Mucosa of descending colon (tissue), 3 donors: ENCODE measurements around the gene DSCAML1. TPM values are rescaled to one million over a fixed set of nuclear protein-coding genes. Genes with fewer than 3 reads are reported as not detected.

Experiments
- ATAC-seq: fragments of 200-7000 bp; cut with Tn5 transposase; one replicate; pipeline ENCODE4 v1.9.1; 2020; ENCODE audit warnings: mild to moderate bottlenecking, moderate library complexity
- DNase-seq, 3 donors: peaks; one replicate each; pipeline ENCODE4 v3.0.0-alpha.2; 2020
- H3K36me3 ChIP-seq: fragments of 200-600 bp; one replicate; pipeline ENCODE4 v1.8.0; 2021; ENCODE audit warnings: low read depth, mild to moderate bottlenecking
- H3K4me1 ChIP-seq: fragments of 200-600 bp; one replicate; pipeline ENCODE4 v1.8.0; 2021; ENCODE audit warnings: low read depth, mild to moderate bottlenecking
- H3K4me3 ChIP-seq: fragments of 200-600 bp; one replicate; pipeline ENCODE4 v1.8.0; 2021; ENCODE audit warnings: mild to moderate bottlenecking
- H3K9me3 ChIP-seq: fragments of 200-600 bp; one replicate; pipeline ENCODE4 v1.8.0; 2021; ENCODE audit warnings: mild to moderate bottlenecking
- intact Hi-C, 2 donors: fragments of 100-400 bp; cut with DNase I in 1 of 2; cut with micrococcal nuclease in 1 of 2; formaldehyde crosslinking; loops; one replicate each; pipeline versions ENCODE4 v1.11.0 to v1.11.1; 2022; cut with DNase I, micrococcal nuclease
- total RNA-seq, 3 donors: library from RNA; stranded (reverse); fragmentation: NEBNext Ultra II Directional in 2 of 3; extraction: Animal tissue kit (Norgen Biotek cat#: 25700) in 2 of 3; gene quantifications; one replicate each; pipeline versions ENCODE4 v1.2.1 to v1.2.4, GENCODE V29; 2021 to 2023
- TF ChIP-seq, protein P1 (sequence below): fragments of 200-600 bp; IDR thresholded peaks from one replicate; pipeline ENCODE4 v1.8.0; 2022; ENCODE audit warnings: antibody characterized with exemption, mild to moderate bottlenecking
- donor health status: DM: no; HTN: no; CAD: no; lungs with moderate emphysema.
- donor health status: DM: no; HTN: no; CAD: no.
- donor health status: DM: no; HTN: yes; CAD: no.

Gene DSCAML1
- total RNA-seq, 3 donors from 2014 or later = 5.0 to 5.5 (median 5.3) TPM

DNA sequence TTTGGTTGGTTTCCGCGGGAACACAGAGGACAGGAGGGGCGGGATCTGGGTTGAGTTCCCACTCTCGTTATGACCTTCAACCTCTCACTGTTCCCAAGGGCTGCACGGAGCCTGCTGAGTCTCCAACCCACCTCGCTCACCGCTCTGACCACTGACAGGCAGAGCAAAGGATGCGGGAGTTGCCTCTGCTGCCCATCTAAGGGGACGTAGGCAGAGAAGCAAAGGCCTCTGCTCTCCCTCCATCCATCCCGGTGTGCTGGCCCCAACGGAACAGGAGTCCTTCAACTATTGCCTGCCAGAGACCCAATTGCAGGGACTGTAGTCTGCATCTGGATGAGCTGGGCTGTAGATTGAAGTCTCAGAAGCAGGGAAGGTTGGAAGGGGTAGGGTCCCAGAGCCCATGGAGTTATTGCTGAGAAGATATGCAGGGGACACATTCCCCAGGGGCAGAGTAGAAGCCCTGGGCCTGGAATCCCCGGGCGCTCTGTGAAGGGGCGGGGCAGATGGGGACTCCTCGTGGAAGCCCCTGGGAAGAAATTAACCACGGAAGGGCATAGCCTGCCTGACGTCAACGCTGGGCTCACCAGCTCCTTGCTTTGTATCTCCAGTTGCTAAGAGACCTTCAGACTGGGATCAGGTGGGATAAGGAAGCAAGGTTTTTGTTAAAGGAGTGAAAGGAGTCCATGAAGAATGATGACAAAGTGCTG, 40.2 kb upstream of the DSCAML1 start:
- TF ChIP-seq, protein P1, sequence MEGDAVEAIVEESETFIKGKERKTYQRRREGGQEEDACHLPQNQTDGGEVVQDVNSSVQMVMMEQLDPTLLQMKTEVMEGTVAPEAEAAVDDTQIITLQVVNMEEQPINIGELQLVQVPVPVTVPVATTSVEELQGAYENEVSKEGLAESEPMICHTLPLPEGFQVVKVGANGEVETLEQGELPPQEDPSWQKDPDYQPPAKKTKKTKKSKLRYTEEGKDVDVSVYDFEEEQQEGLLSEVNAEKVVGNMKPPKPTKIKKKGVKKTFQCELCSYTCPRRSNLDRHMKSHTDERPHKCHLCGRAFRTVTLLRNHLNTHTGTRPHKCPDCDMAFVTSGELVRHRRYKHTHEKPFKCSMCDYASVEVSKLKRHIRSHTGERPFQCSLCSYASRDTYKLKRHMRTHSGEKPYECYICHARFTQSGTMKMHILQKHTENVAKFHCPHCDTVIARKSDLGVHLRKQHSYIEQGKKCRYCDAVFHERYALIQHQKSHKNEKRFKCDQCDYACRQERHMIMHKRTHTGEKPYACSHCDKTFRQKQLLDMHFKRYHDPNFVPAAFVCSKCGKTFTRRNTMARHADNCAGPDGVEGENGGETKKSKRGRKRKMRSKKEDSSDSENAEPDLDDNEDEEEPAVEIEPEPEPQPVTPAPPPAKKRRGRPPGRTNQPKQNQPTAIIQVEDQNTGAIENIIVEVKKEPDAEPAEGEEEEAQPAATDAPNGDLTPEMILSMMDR = no peak

DNA sequence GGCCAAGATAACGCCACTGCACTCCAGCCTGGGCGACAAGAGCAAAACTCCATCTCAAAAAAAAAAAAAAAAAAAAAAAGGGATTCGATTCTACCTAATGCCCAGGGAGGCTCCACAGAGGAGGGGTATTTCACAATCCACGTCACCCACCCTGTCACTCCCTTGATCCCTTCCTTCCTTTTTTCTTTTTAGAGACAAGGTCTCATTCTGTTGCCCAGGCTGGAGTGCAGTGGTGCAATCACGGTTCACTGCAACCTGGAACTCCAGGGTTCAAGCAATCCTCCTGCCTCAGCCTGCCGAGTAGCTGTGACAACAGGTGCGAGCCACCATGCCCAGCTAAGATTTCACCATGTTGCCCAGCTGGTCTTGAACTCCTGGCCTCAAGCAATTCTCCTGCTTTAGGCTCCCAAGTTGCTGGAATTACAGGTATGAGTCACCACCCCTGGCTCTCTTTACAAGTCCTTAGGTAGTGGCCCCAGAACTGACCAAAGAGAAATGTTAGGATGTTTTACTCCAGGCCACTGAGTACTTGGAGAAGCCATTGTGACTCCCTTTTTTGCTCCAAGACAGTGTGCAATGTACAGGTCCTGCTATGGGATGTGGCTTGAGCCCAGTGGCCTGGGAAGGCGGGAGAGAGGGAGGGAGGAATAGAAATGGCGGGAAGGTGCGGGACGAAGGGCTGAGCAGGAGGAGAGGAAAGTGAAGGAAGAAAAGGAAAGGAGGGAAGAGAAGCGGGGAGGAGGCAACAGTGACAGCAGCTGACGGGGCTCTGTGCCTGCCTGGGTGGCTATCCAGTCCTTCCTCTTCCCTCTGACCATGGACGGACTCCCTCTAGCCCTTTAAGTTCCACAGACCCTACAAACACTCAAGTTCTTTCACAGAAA, 39.3 kb upstream of the DSCAML1 start:
- Histone ChIP-seq H3K36me3 (no peaks in the 10 kb centered on the region), H3K4me3 (no peak overlapping the region), H3K4me1 (no peaks in the 10 kb centered on the region), H3K9me3 (no peaks in the 10 kb centered on the region)
- TF ChIP-seq, protein P1 = no peak
- DNase-seq (peak in 2 of 3 donors; percentile 10 to 18), ATAC-seq (no peak)
- intact Hi-C loops = loop anchor here in 1 of 2 donors (10.0 kb wide), 1 partner anchor 218 kb away; no protein-coding TSS in a partner anchor

More for the DNA sequence above, 40.2 kb upstream of the DSCAML1 start:
- H3K4me3 ChIP-seq = no peak overlapping the region
- intact Hi-C loops = loop anchor here in 1 of 2 donors (10.0 kb wide), 1 partner anchor 218 kb away; no protein-coding TSS in a partner anchor
- H3K9me3 ChIP-seq = no peaks in the 10 kb centered on the region
- no peaks in the 10 kb centered on the region for H3K36me3 ChIP-seq
- ATAC-seq (no peak), DNase-seq (peak in 2 of 3 donors; percentile 16 to 35)
- H3K4me1 ChIP-seq = no peaks in the 10 kb centered on the region

DNA sequence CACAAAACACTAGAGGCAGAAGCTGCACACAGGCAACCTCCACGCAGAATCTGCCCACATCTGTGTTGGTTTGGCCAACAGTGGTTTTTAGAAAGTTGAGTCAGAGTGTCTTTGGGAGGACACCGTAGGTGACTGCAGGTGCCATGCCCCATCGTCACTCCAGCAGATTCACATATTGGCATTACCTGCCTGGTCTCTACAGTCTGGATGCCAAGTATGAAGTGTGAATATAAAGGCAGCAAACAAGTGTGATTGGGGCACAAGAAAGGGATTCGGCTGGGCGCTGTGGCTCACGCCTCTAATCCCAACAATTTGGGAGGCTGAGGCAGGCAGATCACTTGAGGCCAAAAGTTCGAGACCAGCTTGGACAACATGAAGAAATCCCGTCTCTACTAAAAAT, 38.6 kb upstream of the DSCAML1 start:
- ATAC-seq (no peak), DNase-seq (peak in 1 of 3 donors; percentile 12)
- TF ChIP-seq, protein P1 = no peak
- Histone ChIP-seq H3K36me3 (no peaks in the 10 kb centered on the region), H3K9me3 (no peaks in the 10 kb centered on the region), H3K4me3 (no peak overlapping the region), H3K4me1 (no peaks in the 10 kb centered on the region)
- intact Hi-C loops = loop anchor here in 1 of 2 donors (10.0 kb wide), 1 partner anchor 219 kb away; no protein-coding TSS in a partner anchor

DNA sequence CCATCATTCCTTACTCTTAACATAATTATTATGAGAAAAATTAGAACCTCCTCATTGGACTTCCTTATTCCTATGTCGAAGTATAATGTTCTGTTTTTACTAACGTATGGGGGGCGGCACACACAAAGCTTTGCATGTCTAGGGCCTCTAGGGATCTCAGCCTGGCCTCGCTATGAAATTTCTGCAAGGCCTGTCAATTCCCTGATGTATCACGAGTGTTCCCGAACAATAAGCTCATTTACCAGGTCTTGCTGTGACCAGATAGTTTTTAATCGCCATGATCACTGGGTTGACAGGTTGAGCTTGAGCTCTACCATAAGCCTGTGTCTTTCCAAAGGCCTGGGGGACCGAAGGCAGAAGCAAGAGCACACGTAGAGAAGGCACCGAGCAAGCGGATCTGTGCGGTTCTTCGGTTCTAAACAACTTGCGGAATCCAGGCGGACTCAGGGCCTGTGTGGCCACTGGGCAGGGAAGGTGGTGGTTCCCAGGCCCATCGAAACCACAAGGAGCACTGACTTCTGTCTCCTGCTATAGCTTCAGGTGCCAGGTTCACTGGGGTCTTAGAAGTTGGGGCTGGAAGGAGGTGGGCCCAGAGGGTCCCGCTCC, 37.9 kb upstream of the DSCAML1 start:
- ATAC-seq (no peak), DNase-seq (peak in 1 of 3 donors; percentile 13)
- H3K4me1 ChIP-seq = no peaks in the 10 kb centered on the region
- H3K4me3 ChIP-seq = no peak overlapping the region
- no peaks in the 10 kb centered on the region for H3K36me3 ChIP-seq
- TF ChIP-seq, protein P1 = no peak
- intact Hi-C loops = loop anchor here in 1 of 2 donors (10.0 kb wide), 1 partner anchor 220 kb away; no protein-coding TSS in a partner anchor
- no peaks in the 10 kb centered on the region for H3K9me3 ChIP-seq

DNA sequence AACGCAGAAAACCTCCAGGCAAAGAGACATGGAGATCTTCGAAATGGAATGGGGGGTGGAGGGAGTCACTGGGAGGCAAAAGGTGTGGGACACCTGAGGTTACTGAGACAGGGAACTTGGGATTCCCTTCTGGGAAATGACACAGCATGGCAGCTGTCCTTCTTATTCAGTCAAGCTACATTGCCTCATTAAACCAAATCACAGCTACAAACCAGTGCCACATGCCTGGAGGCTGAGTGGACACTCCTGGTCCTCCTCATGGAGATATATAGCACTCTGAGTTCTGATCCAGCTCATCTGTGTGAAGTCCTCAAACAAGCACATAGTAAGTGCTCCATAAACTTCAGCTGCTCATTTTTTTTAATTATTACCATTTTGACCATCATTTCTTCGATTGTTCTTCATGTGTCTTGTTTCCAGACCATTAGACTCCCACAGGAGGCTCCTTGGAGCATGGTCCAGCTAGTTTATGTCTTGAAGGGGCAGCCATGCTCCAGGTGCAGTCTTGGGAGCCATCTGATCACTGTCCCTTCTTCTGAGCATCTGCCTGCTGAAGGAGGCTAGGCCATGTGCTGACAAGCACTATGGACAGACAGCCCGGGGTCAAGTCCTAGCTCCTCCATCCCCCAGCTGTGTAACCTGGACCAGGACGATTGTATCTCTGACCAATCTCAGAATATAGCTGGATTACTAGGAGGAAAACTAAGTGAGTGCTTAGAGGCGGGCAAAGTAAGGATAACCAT, 37.2 kb upstream of the DSCAML1 start:
- TF ChIP-seq, protein P1 = no peak
- H3K4me1 ChIP-seq = peaks cover 4% of the 10 kb centered on the region
- DNase-seq (peak in 1 of 3 donors; percentile 9), ATAC-seq (no peak)
- H3K4me3 ChIP-seq = no peak overlapping the region
- H3K36me3 ChIP-seq = no peaks in the 10 kb centered on the region
- H3K9me3 ChIP-seq = no peaks in the 10 kb centered on the region
- intact Hi-C loops = loop anchor here in 1 of 2 donors (10.0 kb wide), 1 partner anchor 221 kb away; no protein-coding TSS in a partner anchor
